Measurements from ENCODE around the gene MBP.
"Not testable (repeated sequence)": the region's sequence is repeated elsewhere in the genome, so short reads cannot be mapped to it uniquely, and the experiment has no call there.

MBP gene

GRCh38 chr18:77043541-77044280, 88.9 kb downstream of the MBP start:
- DNase-seq, result no peak

- DNase-seq, result no peak
These were observed 90.0 kb downstream of the MBP start for GRCh38 chr18:77042583-77042982.

- no peak for DNase-seq
These were observed 93.1 kb downstream of the MBP start for GRCh38 chr18:77039196-77040130.

- DNase-seq, result no peak
These were observed 94.3 kb downstream of the MBP start for GRCh38 chr18:77038182-77038858.

- DNase-seq, result no peak
These were observed 95.0 kb downstream of the MBP start for GRCh38 chr18:77037567-77037966.

- no peak for DNase-seq
These were observed 97.0 kb downstream of the MBP start for GRCh38 chr18:77035380-77036187.

GRCh38 chr18:77033575-77033974, 99.0 kb downstream of the MBP start:
- DNase-seq, result no peak

- no peak for DNase-seq
These were observed 100.3 kb downstream of the MBP start for GRCh38 chr18:77032181-77032701.

- no peak for DNase-seq
These were observed 100.9 kb downstream of the MBP start for GRCh38 chr18:77031662-77032061.

- DNase-seq, result no peak
These were observed 102.4 kb downstream of the MBP start for GRCh38 chr18:77030201-77030600.

- no peak for DNase-seq
These were observed 106.7 kb downstream of the MBP start for GRCh38 chr18:77025831-77026363.

GRCh38 chr18:77025123-77025522, 107.5 kb downstream of the MBP start:
- DNase-seq, result no peak

GRCh38 chr18:77024476-77024875, 108.1 kb downstream of the MBP start:
- no peak for DNase-seq

GRCh38 chr18:77023102-77023782, 109.3 kb downstream of the MBP start:
- no peak for DNase-seq

GRCh38 chr18:77022556-77022955, 110.0 kb downstream of the MBP start:
- DNase-seq, result no peak

- no peak for DNase-seq
These were observed 110.5 kb downstream of the MBP start for GRCh38 chr18:77022116-77022515.

- DNase-seq, result not testable (repeated sequence)
These were observed 111.1 kb downstream of the MBP start for GRCh38 chr18:77021478-77021877.

GRCh38 chr18:77021075-77021474, 111.5 kb downstream of the MBP start:
- no peak for DNase-seq

GRCh38 chr18:77020561-77020960, 112.0 kb downstream of the MBP start:
- DNase-seq, result no peak

GRCh38 chr18:77019641-77020040, 112.9 kb downstream of the MBP start:
- DNase-seq, result no peak

- not testable (repeated sequence) for DNase-seq
These were observed 113.9 kb downstream of the MBP start for GRCh38 chr18:77018650-77019049.
